HepG2 (cell line): ENCODE data around the gene CDK2. TPM values are rescaled to one million over a fixed set of nuclear protein-coding genes. Genes with fewer than 3 reads are reported as not detected.
A peak's percentile ranks its signal among the peaks of the same experiment; 100 is the strongest.

Source experiments
- AGO1 ChIP-seq: fragments of 200-400 bp; formaldehyde crosslinking; IDR thresholded peaks from 2 replicates; pipeline ENCODE4 v1.6.1; 2017; ENCODE audit warnings: mild to moderate bottlenecking, low read depth, low read length, moderate library complexity; ENCODE audit not compliant: poor library complexity, severe bottlenecking
- ASH2L ChIP-seq: fragments of 300-600, 200-600 bp; sonication (generic); IDR thresholded peaks from 2 replicates; pipeline ENCODE4 v1.7.0; 2017; ENCODE audit warnings: low read depth, mild to moderate bottlenecking, moderate library complexity, mixed read lengths, low read length; ENCODE audit not compliant: insufficient read length
- FOXA3 ChIP-seq: IDR thresholded peaks from 2 replicates; pipeline ENCODE4 v1.6.1; 2016; ENCODE audit warnings: missing genetic modification reagents, missing compliant biosample characterization
- HMGA1 ChIP-seq: sonication (generic); formaldehyde crosslinking; conservative IDR thresholded peaks from 2 replicates; pipeline ENCODE4 v1.4.0; 2020; ENCODE audit warnings: missing genetic modification reagents
- IRF2 ChIP-seq: IDR thresholded peaks from 2 replicates; pipeline ENCODE4 v1.6.1; 2018; ENCODE audit warnings: missing genetic modification reagents, missing compliant biosample characterization
- MEIS2 ChIP-seq: sonication (generic); formaldehyde crosslinking; IDR thresholded peaks from 2 replicates; pipeline ENCODE4 v1.9.0; 2021; ENCODE audit warnings: mild to moderate bottlenecking, missing genetic modification reagents
- MLLT10 ChIP-seq: sonication (generic); formaldehyde crosslinking; IDR thresholded peaks from 2 replicates; pipeline ENCODE4 v1.4.0; 2020; ENCODE audit warnings: missing genetic modification reagents
- NFE2L2 ChIP-seq: fragments of 150-350 bp; IDR thresholded peaks from 2 replicates; pipeline ENCODE4 v1.6.1; 2014; ENCODE audit warnings: low read length
- NFIB ChIP-seq: sonication (generic); formaldehyde crosslinking; IDR thresholded peaks from 2 replicates; pipeline ENCODE4 v1.9.0; 2021; ENCODE audit warnings: missing genetic modification reagents, mild to moderate bottlenecking, borderline replicate concordance
- RXRB ChIP-seq: IDR thresholded peaks from 2 replicates; pipeline ENCODE4 v1.6.1; 2016; ENCODE audit warnings: borderline replicate concordance, missing genetic modification reagents, missing compliant biosample characterization
- THAP11 ChIP-seq: IDR thresholded peaks from 2 replicates; pipeline ENCODE4 v1.6.1; 2016; ENCODE audit warnings: missing biosample characterization, missing genetic modification reagents
- ZFP36 ChIP-seq: fragments of 150-350 bp; IDR thresholded peaks from 2 replicates; pipeline ENCODE4 v1.6.1; 2018; ENCODE audit warnings: borderline replicate concordance, low read length, low read depth; ENCODE audit not compliant: partially characterized antibody
- ZKSCAN8 ChIP-seq: IDR thresholded peaks from 2 replicates; pipeline ENCODE4 v1.6.1; 2016; ENCODE audit warnings: borderline replicate concordance, missing genetic modification reagents, missing compliant biosample characterization
- ZNF530 ChIP-seq: sonication (generic); formaldehyde crosslinking; IDR thresholded peaks from 2 replicates; pipeline ENCODE4 v1.5.0; 2020; ENCODE audit warnings: low read depth, mild to moderate bottlenecking, missing genetic modification reagents
- ZNF543 ChIP-seq: sonication (generic); formaldehyde crosslinking; IDR thresholded peaks from 2 replicates; pipeline ENCODE4 v1.4.0; 2020; ENCODE audit warnings: mild to moderate bottlenecking, missing genetic modification reagents
- ZNF614 ChIP-seq: IDR thresholded peaks from 2 replicates; pipeline ENCODE4 v1.6.1; 2018; ENCODE audit warnings: missing biosample characterization, missing genetic modification reagents, inconsistent platforms, borderline replicate concordance
- ZNF761 ChIP-seq: sonication (generic); formaldehyde crosslinking; conservative IDR thresholded peaks from 2 replicates; pipeline ENCODE4 v1.4.0; 2020; ENCODE audit warnings: mild to moderate bottlenecking, missing genetic modification reagents
- ZNF879 ChIP-seq: sonication (generic); formaldehyde crosslinking; IDR thresholded peaks from 2 replicates; pipeline ENCODE4 v1.8.1; 2023; ENCODE audit warnings: missing genetic modification reagents
- ZSCAN29 ChIP-seq: sonication (generic); formaldehyde crosslinking; conservative IDR thresholded peaks from 2 replicates; pipeline ENCODE4 v1.4.0; 2020; ENCODE audit warnings: mild to moderate bottlenecking, missing genetic modification reagents
- polyA plus RNA-seq, 8 experiments: library from polyadenylated mRNA; depleted of rRNA in 3 of 8; stranded (reverse) in 7 of 8; unstranded in 1 of 8; fragments of >200 nt; fragmentation: Illumina TruSeq in 4 of 8; extraction: Trizol in 4 of 8; gene quantifications; 2 replicates each; pipeline versions ENCODE4 v1.2.1 to v1.2.3, GENCODE V29; 2011 to 2016; ENCODE audit warnings: low read depth in 4 of 8, missing spikeins in 1 of 8, mixed read lengths in 1 of 8; ENCODE audit not compliant: insufficient read depth in 1 of 8
- total RNA-seq, 5 experiments: library from RNA; depleted of rRNA; stranded (reverse); fragments of >200 nt; fragmentation: Illumina TruSeq; extraction: Trizol; gene quantifications; 2 replicates each; pipeline ENCODE4 v1.2.3, GENCODE V29; 2016; ENCODE audit warnings: low read depth in 1 of 5
- TF ChIP-seq, protein P1 (sequence below), 2 experiments: sonication (generic) in 1 of 2; formaldehyde crosslinking in 1 of 2; IDR thresholded peaks; 2 replicates each; pipeline versions ENCODE4 v1.5.1 to v1.6.1; 2011 to 2020; ENCODE audit warnings: borderline replicate concordance in 1 of 2, low read depth in 1 of 2, low read length in 1 of 2, mild to moderate bottlenecking in 1 of 2, missing genetic modification reagents in 1 of 2, moderate library complexity in 1 of 2
- TF ChIP-seq, protein P2 (sequence below): sonication (generic); formaldehyde crosslinking; IDR thresholded peaks from 2 replicates; pipeline ENCODE4 v1.4.0; 2020; ENCODE audit warnings: low read depth, mild to moderate bottlenecking, missing genetic modification reagents
- TF ChIP-seq, protein P3 (sequence below): sonication (generic); formaldehyde crosslinking; IDR thresholded peaks from 2 replicates; pipeline ENCODE4 v1.5.0; 2020; ENCODE audit warnings: mild to moderate bottlenecking, missing genetic modification reagents
- TF ChIP-seq, protein P4 (sequence below): sonication (generic); formaldehyde crosslinking; IDR thresholded peaks from 2 replicates; pipeline ENCODE4 v1.5.1; 2020; ENCODE audit warnings: mild to moderate bottlenecking, moderate library complexity, missing genetic modification reagents

The CDK2 gene
- total and polyA plus RNA-seq, 2 of the 13 experiments (the other 11 are each of a cell fraction or from before 2014, with no cell fraction given), result 47.5 to 52.6 TPM

DNA sequence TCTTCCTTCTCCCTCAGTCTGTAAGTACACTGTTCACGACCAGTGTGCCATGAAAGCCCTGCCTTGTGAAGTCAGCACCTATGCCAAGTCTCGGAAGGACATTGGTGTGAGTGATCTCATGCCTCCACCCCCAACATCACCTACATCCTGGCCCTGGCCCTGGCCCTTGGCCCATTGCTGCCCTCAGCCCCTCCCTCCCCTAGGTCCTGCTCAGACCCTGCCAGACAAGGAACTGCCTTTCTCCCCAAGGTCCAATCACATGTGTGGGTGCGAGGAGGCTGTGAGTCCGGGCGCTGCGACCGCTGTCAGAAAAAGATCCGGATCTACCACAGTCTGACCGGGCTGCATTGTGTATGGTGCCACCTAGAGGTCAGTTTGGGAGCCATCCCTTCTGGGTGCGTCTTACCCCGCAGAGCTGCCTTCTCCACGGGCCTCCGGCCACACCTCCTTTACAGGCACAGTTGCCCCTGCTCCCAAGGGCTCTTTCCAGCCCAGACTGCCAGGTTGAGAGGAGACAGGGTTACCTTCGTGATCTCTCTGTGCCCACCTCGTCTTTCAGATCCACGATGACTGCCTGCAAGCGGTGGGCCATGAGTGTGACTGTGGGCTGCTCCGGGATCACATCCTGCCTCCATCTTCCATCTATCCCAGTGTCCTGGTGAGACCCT lies 26.4 kb upstream of the CDK2 start (continued):
- TF ChIP-seq, protein P1, sequence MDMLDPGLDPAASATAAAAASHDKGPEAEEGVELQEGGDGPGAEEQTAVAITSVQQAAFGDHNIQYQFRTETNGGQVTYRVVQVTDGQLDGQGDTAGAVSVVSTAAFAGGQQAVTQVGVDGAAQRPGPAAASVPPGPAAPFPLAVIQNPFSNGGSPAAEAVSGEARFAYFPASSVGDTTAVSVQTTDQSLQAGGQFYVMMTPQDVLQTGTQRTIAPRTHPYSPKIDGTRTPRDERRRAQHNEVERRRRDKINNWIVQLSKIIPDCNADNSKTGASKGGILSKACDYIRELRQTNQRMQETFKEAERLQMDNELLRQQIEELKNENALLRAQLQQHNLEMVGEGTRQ (IDR thresholded peaks at IDR 0.05; ENCODE audit: low read depth, low read length), result no peak
- TF ChIP-seq, protein P1 (CRISPR knock-in tag; IDR thresholded peaks at IDR 0.05; ENCODE audit: borderline replicate concordance), result no peak
- peak; percentile 58; the same call in 1 of the 2 replicates for TF ChIP-seq IRF2 (CRISPR knock-in tag)
- TF ChIP-seq AGO1, result no peak
- peak; percentile 37; the same call in 1 of the 2 replicates for TF ChIP-seq ZNF614 (CRISPR knock-in tag)
- TF ChIP-seq, protein P2, sequence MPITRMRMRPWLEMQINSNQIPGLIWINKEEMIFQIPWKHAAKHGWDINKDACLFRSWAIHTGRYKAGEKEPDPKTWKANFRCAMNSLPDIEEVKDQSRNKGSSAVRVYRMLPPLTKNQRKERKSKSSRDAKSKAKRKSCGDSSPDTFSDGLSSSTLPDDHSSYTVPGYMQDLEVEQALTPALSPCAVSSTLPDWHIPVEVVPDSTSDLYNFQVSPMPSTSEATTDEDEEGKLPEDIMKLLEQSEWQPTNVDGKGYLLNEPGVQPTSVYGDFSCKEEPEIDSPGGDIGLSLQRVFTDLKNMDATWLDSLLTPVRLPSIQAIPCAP (CRISPR knock-in tag), result no peak
- TF ChIP-seq ZKSCAN8 (CRISPR knock-in tag), result no peak
- TF ChIP-seq MEIS2 (CRISPR knock-in tag), result no peak
- no peak for TF ChIP-seq ZFP36
- TF ChIP-seq, protein P3, sequence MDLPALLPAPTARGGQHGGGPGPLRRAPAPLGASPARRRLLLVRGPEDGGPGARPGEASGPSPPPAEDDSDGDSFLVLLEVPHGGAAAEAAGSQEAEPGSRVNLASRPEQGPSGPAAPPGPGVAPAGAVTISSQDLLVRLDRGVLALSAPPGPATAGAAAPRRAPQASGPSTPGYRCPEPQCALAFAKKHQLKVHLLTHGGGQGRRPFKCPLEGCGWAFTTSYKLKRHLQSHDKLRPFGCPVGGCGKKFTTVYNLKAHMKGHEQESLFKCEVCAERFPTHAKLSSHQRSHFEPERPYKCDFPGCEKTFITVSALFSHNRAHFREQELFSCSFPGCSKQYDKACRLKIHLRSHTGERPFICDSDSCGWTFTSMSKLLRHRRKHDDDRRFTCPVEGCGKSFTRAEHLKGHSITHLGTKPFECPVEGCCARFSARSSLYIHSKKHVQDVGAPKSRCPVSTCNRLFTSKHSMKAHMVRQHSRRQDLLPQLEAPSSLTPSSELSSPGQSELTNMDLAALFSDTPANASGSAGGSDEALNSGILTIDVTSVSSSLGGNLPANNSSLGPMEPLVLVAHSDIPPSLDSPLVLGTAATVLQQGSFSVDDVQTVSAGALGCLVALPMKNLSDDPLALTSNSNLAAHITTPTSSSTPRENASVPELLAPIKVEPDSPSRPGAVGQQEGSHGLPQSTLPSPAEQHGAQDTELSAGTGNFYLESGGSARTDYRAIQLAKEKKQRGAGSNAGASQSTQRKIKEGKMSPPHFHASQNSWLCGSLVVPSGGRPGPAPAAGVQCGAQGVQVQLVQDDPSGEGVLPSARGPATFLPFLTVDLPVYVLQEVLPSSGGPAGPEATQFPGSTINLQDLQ, result no peak
- no peak for TF ChIP-seq NFIB (CRISPR knock-in tag)
- TF ChIP-seq ZNF761 (CRISPR knock-in tag), result no peak
- no peak for TF ChIP-seq NFE2L2
- no peak for TF ChIP-seq MLLT10 (CRISPR knock-in tag)
- no peak for TF ChIP-seq ZNF879
- peak; percentile 99 for TF ChIP-seq ZSCAN29 (CRISPR knock-in tag)
- TF ChIP-seq ZNF530 (CRISPR knock-in tag), result no peak
- no peak for TF ChIP-seq HMGA1
- TF ChIP-seq THAP11 (CRISPR knock-in tag), result peak; percentile 54; the same call in 1 of the 2 replicates
- no peak for TF ChIP-seq ZNF543 (CRISPR knock-in tag)
- TF ChIP-seq, protein P4, sequence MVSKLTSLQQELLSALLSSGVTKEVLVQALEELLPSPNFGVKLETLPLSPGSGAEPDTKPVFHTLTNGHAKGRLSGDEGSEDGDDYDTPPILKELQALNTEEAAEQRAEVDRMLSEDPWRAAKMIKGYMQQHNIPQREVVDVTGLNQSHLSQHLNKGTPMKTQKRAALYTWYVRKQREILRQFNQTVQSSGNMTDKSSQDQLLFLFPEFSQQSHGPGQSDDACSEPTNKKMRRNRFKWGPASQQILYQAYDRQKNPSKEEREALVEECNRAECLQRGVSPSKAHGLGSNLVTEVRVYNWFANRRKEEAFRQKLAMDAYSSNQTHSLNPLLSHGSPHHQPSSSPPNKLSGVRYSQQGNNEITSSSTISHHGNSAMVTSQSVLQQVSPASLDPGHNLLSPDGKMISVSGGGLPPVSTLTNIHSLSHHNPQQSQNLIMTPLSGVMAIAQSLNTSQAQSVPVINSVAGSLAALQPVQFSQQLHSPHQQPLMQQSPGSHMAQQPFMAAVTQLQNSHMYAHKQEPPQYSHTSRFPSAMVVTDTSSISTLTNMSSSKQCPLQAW, result peak; percentile 47; the same call in 1 of the 2 replicates
- peak; percentile 44; the same call in 1 of the 2 replicates for TF ChIP-seq RXRB (CRISPR knock-in tag)
- 0 out of 2 replicates have a peak, but pooled peaks have one; percentile 11 for TF ChIP-seq FOXA3 (CRISPR knock-in tag)
- no peak for TF ChIP-seq ASH2L
